NCI-H1436 (cell line): ENCODE data around the gene ZNF277.

Source experiments
- DNase-seq: peaks from one replicate; lab custom pipeline; 2025; lab: John Stamatoyannopoulos, UW

The ZNF277 gene

GRCh38 chr7:112206238-112206990 lies at the start of gene ZNF277, which contains the start of gene DOCK4:
ZNF277 (plus strand) TSS chr7:112206695; CDS start chr7:112206717, 22 bp downstream.
DOCK4 (minus strand) TSS chr7:112206399; CDS start chr7:112206138, 261 bp downstream.
- peak; percentile 98 for DNase-seq

GRCh38 chr7:112157072-112157471 lies 49.4 kb upstream of the ZNF277 start:
- no peak for DNase-seq

GRCh38 chr7:112159351-112159750 lies 47.1 kb upstream of the ZNF277 start:
- no peak for DNase-seq

- DNase-seq = no peak
These were observed 46.2 kb upstream of the ZNF277 start for GRCh38 chr7:112160130-112160770.

- no peak for DNase-seq
These were observed 45.7 kb upstream of the ZNF277 start for GRCh38 chr7:112160771-112161150.

GRCh38 chr7:112161253-112162141 lies 45.0 kb upstream of the ZNF277 start:
- no peak for DNase-seq

- DNase-seq = peak; percentile 32
These were observed 44.2 kb upstream of the ZNF277 start for GRCh38 chr7:112162142-112162766.

GRCh38 chr7:112162784-112163506 lies 43.5 kb upstream of the ZNF277 start:
- peak; percentile 8 for DNase-seq

- DNase-seq = no peak
These were observed 39.3 kb upstream of the ZNF277 start for GRCh38 chr7:112167147-112167546.

- no peak for DNase-seq
These were observed 37.6 kb upstream of the ZNF277 start for GRCh38 chr7:112168915-112169314.

GRCh38 chr7:112171673-112172072 lies 34.8 kb upstream of the ZNF277 start:
- DNase-seq = no peak

GRCh38 chr7:112172870-112173567 lies 33.5 kb upstream of the ZNF277 start:
- DNase-seq = peak; percentile 32

- no peak for DNase-seq
These were observed 33.0 kb upstream of the ZNF277 start for GRCh38 chr7:112173568-112173905.

GRCh38 chr7:112174192-112174591 lies 32.3 kb upstream of the ZNF277 start:
- DNase-seq = no peak

GRCh38 chr7:112176241-112176640 lies 30.3 kb upstream of the ZNF277 start:
- no peak for DNase-seq

- no peak for DNase-seq
These were observed 29.6 kb upstream of the ZNF277 start for GRCh38 chr7:112176693-112177415.

- no peak for DNase-seq
These were observed 26.3 kb upstream of the ZNF277 start for GRCh38 chr7:112180223-112180622.

- DNase-seq = no peak
These were observed 23.7 kb upstream of the ZNF277 start for GRCh38 chr7:112182749-112183148.

- DNase-seq = no peak
These were observed 23.2 kb upstream of the ZNF277 start for GRCh38 chr7:112183266-112183665.

GRCh38 chr7:112184455-112184854 lies 22.0 kb upstream of the ZNF277 start:
- DNase-seq = no peak
